Hematopoietic multipotent progenitor cell treated with erythropoietin and hydrocortisone succinate and interleukin-3 and kit ligand, for 15 days (in vitro differentiated cells): ENCODE data around the gene TCEAL4.

Experiments
- DNase-seq: peaks from one replicate; pipeline ENCODE4 v3.0.0-alpha.2; 2015; ENCODE audit warnings: low spot score

TCEAL4 gene

DNA sequence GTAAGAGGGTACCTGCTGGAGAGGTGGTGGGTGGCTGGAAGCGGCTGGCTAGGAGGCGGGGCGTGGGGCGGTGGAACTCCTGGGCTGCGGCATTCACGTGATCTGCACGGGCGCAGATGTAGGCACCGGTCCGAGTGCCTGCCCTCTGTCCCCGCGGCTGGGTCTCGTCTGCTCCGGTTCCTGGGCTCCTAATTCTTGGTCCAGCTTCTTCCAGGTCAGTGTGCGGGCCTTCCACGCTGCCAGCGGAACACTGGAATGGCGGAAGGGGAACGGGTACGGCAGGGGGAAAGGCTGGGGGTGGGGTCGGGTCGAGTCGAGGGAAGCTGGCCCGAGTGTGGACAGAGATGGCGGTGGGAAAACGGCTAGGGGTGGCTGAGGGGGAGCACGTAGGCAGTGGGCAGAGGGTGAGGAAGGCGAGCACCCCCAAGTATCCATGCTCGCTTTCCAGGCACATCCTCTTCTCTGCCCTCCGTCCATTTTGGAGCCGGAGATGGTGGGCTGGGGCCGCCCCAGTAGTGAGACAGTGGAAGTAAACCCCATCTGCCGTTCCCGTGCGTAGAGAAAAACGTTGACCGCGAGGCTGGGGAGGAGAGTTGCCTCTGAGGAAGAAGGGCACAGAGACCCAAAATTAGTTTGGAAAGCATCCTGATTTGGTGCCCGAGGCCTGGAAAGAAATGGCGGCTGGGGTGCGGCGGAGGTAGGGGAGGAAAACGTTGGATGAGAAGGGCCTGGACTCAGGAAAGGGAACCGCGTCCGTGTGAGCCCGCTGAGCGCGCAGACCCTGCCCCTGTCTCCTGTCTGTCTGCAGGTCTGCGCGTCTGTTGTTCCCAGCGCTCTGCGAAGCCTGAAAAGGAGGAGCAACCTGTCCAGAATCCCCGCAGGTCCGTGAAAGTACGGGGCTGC is at the start of gene TCEAL4:
TCEAL4 (plus strand) TSS at position 105 of the 903 bp plus-strand sequence. CDS start 1,161 bp downstream, outside the sequence.
- peak; percentile 2 for DNase-seq

DNA sequence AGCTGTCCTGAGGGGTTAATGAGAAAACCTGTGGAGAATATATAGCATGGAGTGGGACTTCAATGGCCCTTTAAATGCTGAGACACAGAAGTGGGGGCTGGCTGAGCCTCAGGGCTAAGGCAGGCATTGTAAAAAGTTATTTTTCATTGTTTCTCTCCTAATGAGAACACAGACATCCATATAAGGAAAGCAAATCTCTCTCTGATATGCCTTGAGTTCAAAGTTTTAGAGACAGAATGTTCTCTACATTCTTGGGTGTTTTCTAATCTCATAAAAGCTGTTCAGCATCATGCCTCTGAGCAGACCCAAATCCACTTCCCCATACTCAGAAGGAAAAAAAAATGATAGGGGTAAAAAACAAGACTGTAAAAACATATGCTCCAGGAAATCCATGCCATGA is 49.2 kb upstream of the TCEAL4 start:
- no peak for DNase-seq

DNA sequence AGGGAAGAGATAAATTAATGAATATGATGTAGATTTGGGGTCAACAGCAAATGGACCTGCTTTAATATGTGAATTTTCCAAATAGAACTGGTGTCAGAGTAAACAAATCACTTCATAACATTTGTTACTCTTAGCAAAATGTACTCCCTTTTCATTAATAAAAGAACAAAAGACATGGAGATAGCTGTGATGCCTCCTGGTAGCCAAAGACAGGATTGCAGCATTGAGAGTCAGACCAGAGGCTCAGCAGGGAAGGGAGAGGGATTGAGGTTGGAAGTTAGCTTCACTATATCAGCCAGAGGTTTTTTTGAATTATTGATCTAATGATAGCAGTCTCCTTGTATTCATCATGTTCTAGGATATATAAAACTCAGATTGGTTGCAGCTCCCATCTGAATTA is 48.6 kb upstream of the TCEAL4 start:
- no peak for DNase-seq

DNA sequence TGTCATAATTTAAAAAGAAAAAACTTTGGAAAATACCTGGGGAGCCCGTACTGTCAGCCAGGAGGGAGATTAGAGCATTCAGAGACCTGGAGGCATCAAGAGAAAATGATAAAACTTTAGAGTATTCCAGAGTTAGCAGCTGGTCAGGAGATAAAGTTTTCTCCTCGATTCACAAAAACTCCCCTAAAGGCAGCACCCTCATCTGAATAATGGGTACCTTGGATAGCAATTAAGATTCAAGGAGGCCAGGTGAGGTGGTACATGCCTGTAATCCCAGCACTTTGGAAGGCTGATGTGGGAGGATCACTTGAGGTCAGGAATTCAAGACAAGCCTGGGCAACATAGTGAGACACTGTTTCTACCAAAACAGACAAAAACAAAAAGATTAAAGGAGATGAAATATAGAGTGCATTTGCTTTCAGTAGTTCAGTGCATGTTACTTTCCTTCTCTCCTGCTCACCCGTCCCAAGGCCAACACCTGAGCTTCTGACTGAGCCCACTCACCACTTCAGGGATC is 47.4 kb upstream of the TCEAL4 start:
- no peak for DNase-seq

DNA sequence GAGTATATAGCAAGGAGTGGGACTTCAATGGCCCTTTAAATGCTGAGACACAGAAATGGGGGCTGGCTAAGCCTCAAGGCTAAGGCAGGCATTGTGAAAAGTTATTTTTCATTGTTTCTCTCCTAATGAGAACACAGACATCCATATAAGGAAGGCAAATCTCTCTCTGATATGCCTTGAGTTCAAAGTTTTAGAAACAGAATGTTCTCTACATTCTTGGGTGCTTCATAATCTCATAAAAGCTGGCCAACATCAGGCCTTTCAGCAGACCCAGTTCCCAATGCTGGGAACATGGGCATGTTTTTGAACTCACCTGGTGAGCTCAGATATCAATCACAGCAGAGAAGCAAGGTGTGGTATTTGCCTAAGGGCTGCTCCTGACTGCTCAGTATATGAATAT is 46.6 kb upstream of the TCEAL4 start:
- DNase-seq: no peak

DNA sequence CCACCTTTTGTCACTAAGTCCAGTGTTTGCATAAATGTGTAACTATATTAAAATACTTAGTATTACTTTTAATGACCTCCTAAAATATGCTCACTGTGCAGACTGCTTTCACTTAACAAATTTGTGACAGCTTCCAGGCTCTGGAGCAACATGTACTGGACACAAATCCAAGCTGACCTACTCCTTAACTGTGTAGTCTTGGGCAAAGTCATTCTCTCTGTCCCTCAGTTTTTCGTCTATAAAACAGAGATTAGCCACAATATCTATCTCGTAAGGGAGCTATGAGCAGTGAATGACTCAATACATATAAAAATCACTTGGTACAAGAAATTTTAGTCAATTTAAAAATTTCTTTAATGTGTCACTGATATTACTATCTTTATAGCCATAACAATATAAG is 45.6 kb upstream of the TCEAL4 start:
- no peak for DNase-seq

DNA sequence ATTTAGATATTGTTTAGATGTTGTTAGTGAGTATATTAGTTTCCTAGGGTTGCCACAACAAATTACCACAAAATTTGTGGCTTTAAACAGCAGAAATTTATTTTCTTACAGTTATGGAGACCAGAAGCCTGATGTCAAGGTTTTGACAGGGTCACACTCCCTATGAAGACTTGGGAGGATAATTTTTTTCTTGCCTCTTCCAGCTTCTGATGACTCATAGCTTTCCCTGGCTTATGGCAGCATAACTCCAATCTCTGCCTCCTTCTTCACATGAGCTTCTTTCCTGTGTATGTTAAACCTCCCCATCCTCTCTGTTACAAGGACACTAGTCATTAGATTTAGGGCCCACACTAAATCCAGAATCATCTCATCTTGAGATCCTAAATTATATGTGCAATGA is 45.2 kb upstream of the TCEAL4 start:
- no peak for DNase-seq

DNA sequence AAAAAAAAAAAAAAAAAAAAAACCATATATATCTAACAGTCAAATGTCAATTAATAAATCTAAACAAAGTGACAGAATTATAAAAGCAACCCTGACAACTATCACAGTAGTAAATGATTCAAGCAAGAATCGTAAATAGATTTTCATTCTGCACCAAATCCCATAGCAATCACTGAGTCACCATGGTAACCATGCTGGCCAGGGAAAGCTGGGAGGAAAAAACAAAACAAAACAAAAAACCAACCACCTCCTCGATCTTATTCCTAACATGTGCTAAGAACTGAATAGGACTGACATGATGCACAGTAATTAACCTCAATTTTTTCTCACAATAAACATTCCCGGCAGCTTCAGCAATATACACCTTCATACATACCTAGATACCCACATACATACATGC is 35.4 kb upstream of the TCEAL4 start:
- DNase-seq: no peak

DNA sequence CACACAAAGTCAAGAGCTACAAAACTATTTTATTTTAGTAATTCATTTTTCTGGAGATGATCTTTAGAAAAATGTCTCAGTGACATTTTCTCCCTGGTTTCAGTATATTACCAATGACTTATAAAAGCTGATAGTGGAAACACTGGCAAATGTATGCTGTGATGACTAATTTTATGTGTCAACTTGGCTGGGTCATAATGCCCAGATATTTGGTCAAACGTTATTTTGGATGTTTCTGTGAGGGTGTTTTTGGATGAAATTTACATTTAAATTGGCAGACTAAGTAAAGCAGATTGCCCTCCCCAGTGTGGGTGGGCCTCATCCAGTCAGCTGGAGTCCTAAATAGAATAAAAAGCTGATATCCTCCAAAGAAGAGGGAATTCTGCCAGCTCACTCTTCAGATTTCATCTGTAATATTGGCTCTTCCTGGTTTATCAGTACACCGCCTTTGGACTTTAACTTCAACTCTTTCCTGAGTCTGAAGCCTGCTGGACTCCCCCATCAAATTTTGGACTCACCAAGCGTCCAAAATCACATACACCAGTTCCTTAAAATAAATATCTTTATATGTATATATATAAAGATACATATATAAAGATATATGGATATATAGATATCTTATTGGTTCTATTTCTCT is 34.8 kb upstream of the TCEAL4 start:
- DNase-seq: no peak

DNA sequence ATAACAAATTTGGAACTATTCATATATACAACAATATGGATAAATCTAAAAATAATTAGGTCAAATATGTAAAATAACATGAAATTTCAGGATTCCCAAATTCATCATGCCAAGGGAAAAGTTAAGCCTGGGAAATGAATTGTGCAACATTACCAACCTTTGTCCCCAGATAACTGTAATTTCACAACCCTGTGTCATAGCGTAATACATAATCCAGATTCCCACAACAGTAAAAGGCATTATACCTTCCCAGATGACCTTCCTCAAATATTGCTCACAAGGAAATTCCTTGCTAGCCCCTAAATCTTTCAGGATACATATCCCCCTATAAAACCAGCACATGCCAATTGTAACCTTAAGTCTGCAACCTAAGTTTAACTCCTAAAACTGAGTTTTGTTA is 33.1 kb upstream of the TCEAL4 start:
- no peak for DNase-seq

DNA sequence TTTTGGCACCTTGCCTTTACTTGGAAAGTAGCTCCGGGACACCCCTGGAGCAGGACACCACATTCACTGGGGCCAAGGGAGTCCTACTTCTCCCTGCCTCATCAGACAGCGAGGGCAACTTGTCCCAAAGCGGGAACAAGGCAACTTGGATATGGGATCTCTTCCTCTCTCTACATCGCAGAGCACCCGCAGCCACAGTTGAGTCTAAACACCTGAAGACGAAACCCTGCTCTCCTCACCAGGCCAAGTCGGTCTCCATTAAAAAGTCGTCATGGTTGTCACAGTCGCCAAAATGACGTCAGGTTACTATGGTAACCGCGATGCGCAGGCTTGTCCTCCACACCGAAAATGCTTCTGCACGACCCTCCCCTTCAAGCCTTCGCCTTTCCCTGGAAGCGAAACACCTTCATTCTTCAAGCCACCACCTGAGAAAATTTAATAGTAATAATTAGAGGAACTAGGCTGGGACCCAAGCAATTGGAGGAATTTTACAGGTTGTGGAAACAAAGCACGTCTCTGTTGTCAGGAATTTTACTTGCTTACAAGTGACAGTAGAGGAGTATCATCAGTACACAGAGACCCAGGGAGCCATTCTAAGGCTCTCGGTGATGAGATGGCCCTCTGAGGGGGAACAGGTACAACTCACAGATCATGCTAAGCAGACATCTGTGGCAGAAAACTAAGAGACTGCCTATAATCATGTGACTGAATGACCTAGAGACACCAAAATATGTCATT is 30.5 kb upstream of the TCEAL4 start:
- DNase-seq: peak; percentile 49

DNA sequence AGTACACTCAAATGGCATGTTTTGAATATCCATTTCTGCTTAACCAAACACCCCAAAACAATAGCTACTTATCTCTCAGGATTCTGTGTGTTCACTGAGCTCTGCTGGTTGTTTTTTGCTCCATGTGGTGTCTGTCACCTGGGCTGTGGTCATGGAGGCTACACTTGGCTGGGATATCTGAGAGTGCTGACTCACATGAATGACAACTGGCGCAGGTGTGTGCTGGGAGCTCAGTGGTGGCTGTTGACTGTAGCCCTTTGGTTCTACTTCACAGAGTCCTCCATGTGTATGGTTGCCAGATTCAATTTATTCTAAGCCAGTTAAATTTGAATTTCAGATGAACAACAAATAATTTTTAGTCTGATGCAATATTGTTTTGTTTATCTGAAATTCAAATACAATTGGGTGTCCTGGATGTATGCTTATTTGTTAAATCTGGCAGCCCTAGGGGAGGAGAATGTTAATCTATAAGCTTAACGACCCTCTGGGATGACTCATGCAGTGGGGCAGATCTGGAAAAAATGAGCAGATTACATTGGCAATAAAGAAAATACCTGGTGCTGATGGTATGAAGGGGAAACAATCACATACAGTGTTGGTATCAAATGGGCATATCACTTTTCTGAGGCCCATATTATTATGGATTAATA is 28.2 kb upstream of the TCEAL4 start:
- DNase-seq: no peak

DNA sequence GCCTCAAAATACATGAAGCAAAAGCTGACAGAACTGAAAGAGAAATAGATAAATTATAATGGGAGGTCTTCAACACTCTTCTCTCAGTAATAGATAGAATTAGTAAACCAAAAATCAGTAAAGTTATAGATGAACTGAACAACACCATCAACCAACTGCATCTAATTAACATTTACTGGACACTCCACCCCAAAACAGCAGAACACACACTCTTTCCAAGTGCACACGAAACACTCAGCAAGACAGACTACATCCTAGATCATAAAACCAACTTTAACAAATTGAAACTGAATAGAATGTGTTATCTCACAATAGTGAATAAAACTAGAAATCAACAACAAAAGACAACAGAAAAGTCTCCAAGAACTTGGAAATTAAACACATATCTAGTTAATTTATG is 25.1 kb upstream of the TCEAL4 start:
- no peak for DNase-seq

DNA sequence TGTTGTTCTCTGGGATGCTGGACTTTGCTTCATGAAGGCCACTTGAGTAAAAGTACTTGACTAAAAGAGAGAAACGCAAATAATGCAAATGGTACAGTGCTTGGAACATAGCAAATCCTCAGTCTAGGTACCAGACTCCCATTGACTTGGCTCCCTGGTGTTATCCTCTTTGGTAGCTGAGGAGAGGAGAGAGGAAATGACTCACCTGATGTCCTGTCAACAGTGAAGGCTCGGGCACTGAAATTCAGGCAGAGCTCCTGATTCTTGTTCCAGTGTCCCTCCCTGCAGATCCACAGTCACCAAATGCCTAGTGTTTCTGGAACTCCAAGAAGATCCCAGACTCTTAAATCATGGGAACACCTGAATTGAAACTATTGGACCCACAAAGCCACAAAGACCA is 22.5 kb upstream of the TCEAL4 start:
- DNase-seq: no peak

DNA sequence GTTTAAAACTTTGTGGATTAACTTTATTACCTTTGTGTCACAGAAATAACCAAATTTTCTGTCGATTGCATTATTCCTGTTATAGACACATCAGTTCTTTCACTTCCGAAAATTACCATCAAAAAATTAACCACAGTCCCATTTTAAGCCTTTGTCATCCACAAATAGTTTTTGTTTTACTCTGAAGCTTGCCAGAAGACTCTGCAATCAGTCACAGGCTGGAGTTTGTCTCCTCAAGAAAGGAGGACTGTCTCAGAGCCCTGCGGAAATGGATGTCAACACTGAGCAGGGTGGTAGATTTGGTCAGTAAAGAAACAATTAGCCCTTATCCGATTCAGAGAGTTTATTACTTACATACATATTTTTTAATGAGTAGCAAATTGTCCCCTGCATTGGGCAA is 20.1 kb upstream of the TCEAL4 start:
- no peak for DNase-seq

DNA sequence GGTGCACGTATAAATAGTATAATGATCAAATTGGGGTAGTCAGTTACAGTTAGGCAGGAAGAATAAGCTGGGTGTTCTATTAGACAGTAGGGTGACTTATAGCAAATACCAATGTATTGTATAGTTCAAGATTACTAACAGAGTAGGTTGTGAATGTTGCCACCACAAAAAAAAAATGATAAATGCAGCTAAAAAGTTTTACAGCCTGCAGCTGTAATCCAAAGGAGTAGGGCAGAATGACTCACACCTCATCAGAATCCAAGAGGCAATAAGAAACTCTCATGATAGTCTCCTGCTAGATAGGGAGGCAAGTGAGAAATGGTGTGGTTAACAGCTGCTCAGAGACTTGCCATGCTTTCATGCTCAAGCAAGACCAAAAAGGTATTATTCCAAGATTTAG is 19.6 kb upstream of the TCEAL4 start:
- DNase-seq: no peak

DNA sequence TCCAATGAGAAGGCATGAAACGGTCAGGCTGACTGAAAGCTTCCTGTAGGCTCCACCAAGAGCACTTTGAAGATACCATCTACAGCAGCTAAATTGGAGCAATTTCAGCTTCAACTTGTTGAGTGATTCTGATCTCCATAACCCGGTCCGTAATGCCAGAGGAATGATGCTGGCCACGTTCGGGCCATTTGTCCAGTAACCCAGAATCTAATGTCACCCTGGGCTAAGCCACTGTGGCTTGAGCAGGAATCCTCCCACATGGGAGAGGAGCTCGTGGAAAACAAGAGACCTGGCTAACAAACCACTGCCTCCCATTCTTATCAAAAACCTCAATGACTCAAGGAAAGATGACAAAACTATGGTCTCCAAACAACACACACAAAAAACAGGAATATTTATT is 14.2 kb upstream of the TCEAL4 start:
- DNase-seq: no peak

DNA sequence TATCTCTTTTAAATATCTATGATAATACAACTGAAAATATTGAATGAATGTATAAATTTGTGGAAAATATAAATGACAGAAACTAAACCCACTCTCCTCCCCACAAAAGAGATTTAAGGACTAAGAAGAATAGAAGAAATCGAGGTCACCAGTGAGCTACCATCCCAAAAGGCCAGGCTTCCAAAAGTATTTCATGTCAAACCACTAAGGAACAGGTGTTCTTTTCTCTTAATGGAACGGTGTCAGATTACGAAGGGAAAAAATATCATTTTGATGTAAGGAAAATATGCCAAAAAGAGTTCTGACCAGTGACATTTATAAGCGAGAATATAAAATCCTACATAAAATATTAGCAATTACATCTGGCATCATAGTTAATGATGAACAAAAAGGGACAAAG is 13.6 kb upstream of the TCEAL4 start:
- DNase-seq: no peak

DNA sequence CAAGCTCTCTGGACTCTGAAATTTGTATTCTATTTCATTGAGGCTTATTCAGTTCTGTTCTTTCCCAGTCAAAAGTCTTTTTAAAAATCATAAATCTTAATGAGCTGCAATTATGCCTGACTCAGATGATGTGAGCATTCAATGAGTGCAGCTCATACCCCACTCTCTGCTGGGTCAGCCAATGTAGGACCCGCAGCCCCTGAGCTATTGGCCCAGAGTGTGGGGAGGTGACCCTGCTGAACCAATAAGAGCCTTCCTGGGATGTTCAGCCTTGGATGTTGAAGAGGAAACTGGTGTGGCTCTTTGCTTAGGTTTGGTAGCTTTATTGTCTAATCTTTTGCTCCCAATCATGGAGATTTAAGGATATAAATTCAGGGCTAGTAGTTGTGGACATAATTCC is 12.1 kb upstream of the TCEAL4 start:
- no peak for DNase-seq

DNA sequence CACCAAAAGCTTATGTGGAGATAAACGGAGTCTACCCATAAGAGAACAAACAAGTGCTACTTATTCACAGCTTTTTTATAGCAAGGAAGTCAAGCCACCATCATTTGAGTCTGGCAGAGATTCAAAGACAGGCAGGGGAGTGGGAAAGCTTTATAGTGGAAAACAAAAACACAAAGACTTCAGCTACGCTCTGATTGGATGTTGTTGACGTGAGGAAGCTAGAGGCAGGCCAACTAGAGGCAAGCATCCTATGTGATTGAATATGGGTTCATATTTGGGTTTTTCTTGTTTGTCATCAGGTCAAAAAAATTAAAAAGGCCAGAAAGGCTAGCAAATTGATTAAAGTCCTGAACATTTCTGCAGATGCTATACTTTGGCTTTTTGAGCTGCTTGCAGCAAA is 719 bp upstream of the TCEAL4 start:
- DNase-seq: no peak

DNA sequence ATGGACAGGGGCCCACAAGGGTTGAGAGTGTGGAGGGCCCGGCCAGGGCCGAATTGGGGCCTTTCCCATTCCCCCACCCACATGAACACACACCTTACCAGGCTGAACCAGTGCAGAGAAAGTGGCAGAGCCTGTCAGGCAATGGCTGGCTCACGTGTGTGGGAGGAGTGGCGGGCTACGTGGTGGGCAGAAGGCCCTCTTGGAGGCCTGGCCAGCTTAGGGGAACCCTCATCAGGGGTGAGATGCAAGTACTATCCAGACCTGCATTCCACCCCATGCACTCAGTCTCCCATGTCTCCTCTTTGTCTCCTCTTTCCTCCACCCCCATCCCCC is 965 bp downstream of the TCEAL4 start:
- no peak for DNase-seq

DNA sequence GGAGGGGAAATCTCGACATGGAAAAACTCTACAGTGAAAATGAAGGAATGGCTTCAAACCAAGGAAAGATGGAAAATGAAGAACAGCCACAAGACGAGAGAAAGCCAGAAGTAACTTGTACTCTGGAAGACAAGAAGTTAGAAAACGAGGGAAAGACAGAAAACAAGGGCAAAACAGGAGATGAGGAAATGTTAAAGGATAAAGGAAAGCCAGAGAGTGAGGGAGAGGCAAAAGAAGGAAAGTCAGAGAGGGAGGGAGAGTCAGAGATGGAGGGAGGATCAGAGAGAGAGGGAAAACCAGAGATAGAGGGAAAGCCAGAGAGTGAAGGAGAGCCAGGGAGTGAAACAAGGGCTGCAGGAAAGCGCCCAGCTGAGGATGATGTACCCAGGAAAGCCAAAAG is 1.3 kb downstream of the TCEAL4 start:
- no peak for DNase-seq
